HG02571 (cell line): ENCODE data around the gene CNFN.
A peak's percentile ranks its signal among the peaks of the same experiment; 100 is the strongest.

Experiments used
- ATAC-seq: cut with Tn5 transposase; IDR thresholded peaks from one replicate; pipeline ENCODE4 v1.9.1; 2021; ENCODE audit warnings: mild to moderate bottlenecking, moderate library complexity; ENCODE audit not compliant: unreplicated experiment

CNFN gene

DNA sequence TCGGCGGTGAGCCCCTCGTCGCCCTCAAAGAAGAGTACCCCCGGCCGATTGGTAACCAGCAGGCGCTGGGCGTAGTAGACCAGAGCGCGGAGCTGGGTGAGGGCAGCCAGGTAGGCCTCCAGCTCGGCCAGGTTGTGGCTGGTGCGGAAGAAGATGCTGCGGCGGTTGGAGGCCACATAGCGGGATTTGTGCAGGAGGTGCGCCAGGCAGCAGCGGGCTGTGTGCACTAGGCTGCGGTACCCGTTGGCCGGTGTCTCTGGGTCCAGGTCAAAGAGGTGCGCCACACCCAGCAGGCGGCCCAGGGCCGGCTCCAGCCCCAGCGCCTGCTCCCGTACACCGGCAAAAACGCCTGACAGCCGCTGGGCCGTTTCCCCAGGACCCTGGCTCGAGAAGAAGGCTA lies 20.3 kb upstream of the CNFN start:
- ATAC-seq, result no peak

- ATAC-seq, result no peak
These were observed 19.4 kb upstream of the CNFN start for GRCh38 chr19:42409477-42409876.

- ATAC-seq, result no peak
These were observed 17.7 kb upstream of the CNFN start for GRCh38 chr19:42407816-42408175.

GRCh38 chr19:42407085-42407815 lies 17.2 kb upstream of the CNFN start:
- no peak for ATAC-seq

- no peak for ATAC-seq
These were observed 16.0 kb upstream of the CNFN start for GRCh38 chr19:42406111-42406510.

- ATAC-seq, result no peak
These were observed 13.5 kb upstream of the CNFN start for GRCh38 chr19:42403586-42403985.

DNA sequence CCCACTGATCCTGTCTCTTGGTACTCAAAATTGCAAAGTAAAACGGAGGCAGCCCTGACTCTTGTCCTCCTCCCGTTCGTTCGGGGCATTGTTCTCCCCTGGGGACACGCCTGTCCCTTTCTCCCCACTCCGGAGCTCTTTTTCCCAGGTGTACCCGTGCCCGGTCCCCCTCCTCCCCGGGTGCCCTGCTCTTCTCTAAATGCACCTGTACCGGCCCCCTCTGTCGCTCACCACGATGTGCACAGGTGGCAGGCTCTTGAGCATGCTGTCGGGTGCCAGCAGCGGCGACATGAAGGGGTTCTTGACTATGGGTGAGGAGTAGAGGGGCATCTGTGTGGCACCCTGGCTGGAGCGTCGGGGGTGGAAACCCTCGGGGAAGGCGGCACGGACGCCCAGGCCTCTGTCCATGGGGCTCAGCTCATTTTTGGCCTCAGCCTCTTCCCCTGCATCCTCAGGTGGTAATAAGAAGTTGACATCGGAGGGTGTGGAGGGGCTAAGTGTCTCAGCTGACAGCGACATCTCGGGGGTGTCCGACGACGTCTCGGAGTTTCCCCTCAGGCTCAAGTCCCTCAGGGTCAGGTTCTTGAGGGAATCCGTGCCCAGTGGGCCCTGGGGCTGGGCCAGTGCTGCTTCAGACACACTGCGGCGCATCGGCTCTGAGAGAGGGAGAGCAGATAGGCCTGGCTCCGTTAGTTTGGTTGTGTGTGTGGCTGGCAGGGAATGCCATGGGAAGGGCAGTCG lies 12.4 kb upstream of the CNFN start:
- ATAC-seq, result no peak

- no peak for ATAC-seq
These were observed 11.5 kb upstream of the CNFN start for GRCh38 chr19:42401365-42402303.

GRCh38 chr19:42400404-42400803 lies 10.3 kb upstream of the CNFN start:
- no peak for ATAC-seq

DNA sequence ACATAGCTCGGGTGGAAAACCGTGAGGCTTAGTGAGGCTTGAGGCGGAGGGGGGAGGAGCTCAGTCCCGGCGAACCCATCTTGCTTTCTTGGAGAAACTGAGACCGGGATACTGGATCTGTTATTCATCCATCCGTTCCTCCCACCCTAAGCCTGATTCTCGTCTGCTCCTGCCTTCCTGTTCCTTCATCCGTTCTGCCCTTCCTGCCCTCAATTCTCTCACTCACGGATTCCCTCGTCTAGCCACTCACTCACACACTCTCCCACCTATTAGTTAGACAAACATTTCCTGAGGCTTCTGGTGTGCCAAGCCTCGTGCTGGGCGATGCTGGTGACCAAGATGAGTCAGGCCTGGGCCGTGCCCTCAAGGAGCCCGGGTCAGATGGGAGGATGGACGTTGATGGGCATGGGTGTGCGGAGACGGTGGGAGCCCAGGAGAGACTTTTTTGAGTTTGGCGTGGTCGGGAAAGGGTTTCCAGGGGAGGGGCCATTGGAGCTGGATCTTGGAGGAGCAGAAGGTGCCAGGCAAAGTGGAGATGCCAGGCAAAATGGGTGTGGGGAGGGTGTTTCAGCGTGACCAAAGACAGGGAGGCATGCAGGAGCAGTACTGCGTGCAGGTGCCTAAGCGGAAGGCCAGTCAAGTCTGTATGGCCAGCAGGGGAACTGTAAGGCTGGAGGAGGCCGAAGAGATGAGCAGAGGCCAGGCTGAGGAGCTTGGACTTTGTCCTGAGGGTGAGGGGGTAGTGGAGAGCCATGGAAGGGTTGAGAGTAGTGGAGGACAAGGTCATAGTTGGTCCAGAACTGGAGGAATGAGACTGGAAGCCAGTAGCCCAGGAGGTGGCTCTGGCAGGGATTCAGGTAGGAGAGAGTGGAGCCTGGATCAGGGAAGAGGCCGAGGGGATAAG lies 7.4 kb upstream of the CNFN start:
- ATAC-seq, result no peak

GRCh38 chr19:42396381-42397262 lies 6.5 kb upstream of the CNFN start:
- ATAC-seq, result peak; percentile 91

DNA sequence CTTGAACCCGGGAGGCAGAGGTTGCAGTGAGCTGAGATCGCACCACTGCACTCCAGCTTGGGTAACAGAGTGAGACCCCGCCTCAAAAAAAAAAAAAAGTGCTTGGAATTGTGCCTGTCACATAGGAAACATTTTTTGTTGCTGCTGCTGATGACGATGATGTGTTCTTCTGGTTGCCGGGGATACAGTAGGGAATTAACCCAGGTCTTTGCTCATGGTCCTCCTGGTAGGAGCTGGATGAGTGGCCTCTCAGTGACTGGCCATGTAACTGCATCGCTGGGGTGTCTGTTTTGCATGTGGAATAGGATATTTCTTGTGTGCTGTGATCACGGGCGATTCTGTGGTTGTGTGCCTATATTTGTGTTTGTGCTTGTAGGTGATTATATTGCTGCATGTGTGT lies 4.7 kb upstream of the CNFN start:
- ATAC-seq, result no peak

GRCh38 chr19:42392165-42392564 lies 2.1 kb upstream of the CNFN start:
- ATAC-seq, result no peak

GRCh38 chr19:42388851-42389489 lies 1.1 kb downstream of the CNFN start:
- no peak for ATAC-seq

- no peak for ATAC-seq
These were observed 3.0 kb downstream of the CNFN start for GRCh38 chr19:42386974-42387707.

DNA sequence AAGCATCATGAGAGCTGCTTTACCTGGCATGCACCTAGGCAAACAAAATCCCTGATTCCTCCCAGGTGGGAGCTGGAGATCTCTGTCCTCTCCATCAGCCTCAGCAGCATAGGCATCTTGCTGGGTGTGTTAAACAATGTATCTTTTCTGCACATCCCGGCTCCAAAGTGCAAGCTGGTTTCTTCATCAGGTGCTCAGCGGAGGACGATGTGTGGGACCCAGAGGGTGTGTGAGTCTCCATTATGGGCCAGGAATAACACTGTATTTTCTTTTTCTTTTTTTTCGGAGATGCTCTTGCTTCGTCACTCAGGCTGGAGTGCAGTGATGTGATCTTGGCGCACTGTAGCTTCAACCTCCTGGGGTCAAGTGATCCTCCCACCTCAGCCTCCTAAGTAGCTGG lies 9.9 kb downstream of the CNFN start:
- no peak for ATAC-seq

DNA sequence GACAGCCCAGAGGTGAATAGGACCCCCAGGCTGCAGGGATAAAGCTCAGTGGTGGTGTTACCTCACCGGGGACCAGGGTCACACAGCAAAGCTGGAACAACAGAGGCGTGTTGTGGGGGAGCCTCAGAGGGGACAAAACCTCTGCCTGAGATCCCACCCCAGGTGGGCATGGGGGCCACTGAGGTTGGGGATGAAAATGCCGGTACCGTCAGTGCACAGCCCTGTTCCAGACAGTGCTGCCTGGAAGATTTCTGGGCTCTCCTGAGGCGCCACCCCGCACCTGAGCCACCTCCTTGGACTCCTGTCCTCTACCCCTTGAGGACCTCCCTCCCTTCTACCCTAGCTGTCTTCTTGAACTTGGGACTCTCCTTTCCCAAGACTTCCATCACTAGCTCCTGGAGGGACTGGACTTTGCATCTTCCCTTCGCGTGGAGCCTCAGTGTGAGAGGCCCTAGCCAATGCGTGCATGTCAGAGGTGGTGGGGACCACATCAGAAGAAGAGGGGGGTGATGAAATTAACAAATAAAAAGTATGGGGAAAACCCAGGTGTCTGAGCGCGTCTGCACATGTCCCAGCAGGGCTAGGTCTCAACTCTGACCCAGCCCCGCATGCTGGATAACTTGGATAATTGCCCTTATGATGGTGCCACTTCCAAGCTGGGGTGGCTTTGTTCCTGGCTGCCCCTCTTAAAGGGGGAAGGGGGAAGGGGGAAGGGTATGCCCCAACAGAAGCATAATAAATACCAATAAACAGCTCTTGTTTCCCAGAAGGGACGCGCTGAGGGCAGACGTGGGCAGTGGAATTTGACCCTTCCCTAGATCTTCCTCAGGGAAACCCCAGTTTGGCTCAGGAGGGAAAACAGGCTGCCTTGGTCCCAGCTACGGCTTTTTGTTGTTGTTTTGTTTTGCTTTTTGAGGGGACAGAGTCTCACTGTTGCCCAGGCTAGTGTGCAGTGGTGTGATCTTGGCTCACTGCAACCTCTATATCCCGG lies 11.6 kb downstream of the CNFN start:
- no peak for ATAC-seq
